Activated T-cell treated with anti-CD3 and anti-CD28 coated beads for 48 hours (primary cell): ENCODE results near the gene AUTS2.

Experiments used
- DNase-seq: peaks from one replicate; pipeline ENCODE4 v3.0.0-alpha.2; 2020; ENCODE audit warnings: low read depth

Gene AUTS2

DNA sequence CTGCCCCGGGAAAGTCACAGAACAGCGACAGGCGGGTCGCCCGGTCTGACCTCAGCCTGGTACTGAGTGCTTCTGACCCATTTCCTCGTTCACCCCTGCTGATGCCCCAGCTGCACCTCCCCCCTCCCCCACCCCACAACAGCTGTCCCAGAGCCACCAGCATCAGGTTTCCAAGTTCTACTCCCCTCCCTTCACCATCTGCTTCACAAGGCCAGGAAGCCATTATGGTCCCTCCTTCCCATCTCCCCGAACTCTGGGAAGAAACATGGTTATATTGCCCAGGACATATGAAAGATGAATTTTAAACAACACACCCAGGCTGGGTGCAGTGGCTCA lies 1231.8 kb downstream of the AUTS2 start:
- no peak for DNase-seq

DNA sequence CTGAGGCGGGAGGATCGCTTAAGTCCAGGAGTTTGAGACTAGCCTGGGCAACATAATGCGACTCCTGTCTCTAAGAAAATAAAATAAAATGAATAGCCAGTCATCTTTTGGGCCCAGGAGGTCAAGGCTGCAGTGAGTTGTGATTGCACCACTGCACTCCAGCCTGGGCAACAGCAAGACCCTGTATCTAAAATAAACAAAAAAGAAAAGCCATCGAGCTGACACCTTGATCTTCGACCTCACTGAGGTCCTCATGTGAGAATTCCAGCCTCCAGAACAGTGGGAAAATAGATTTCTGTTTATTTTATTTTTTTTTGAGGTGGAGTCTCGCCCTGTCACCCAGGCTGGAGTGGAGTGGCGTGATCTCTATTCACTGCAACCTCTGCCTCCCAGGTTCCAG lies 1232.2 kb downstream of the AUTS2 start:
- no peak for DNase-seq

DNA sequence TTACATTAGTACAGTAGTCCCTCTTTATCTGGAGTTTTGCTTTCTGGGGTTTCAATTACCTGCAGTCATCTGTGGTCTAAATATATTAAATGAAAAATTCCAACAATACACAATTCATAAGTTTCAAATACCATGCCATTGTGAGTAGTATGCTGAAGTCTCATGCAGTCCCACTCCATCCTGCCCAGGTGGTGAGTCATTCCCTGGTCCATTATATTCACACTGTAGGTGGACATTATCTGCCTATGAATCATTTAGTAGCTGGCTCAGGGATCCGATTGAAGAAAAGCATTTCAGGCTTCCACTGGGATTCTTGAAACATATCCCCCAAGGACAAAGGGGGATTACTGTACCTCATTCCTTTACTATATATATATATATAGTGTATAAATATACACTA lies 1235.5 kb downstream of the AUTS2 start:
- DNase-seq = no peak

DNA sequence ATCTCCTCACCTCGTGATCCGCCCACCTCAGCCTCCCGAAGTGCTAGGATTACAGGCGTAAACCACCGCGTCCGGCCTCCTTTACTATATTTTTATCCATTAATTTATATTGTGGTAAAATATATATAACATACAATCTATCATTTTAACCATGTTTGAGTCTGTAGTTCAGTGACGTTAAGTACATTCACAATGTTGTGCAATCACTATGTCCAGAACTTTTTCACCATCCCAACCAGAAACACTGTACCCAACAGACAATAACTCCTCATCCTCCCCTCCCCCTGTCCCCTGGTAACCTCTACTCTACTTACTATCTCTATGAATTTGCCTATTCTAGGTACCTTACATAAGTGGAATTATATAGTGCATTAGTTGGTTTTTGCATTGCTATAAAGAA lies 1236.1 kb downstream of the AUTS2 start:
- DNase-seq = no peak

DNA sequence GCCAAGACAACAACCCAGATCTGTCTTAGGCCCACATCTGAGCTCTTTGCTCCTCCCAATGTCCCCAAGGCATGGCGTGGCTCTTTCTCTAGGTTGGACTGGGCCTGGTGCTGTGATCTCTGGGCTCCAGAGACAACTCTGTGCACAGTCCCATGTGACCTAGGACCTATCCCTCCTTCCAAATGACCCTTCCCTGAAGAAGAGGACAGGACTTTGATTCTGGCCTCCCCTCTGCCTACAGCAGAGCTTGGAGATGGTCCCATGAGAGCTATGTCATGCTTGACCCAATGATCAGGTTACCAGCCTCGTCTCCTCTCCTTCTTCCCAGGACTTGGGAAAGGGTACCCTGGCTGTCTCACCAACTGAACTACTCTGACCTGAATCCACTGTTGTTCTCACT lies 1237.4 kb downstream of the AUTS2 start:
- DNase-seq = no peak

DNA sequence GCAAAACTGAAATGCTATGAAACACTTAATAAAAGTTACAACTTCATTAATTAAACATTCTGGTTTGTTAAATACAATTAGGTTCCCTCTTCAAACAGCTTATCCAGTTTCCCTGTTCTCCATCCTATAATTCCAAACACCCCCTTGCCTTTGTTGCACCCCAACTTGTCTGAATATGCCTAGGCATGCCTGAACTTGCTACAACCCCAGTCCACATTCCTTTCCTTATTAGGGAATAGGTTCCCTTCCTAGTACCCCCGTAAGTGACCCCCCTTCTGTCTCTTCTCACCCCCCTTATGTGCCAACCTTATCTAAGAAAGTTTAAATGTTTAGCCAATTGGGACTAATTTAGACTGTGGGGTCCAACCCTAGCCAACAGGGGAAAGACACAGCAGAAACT lies 1238.0 kb downstream of the AUTS2 start:
- DNase-seq = no peak

DNA sequence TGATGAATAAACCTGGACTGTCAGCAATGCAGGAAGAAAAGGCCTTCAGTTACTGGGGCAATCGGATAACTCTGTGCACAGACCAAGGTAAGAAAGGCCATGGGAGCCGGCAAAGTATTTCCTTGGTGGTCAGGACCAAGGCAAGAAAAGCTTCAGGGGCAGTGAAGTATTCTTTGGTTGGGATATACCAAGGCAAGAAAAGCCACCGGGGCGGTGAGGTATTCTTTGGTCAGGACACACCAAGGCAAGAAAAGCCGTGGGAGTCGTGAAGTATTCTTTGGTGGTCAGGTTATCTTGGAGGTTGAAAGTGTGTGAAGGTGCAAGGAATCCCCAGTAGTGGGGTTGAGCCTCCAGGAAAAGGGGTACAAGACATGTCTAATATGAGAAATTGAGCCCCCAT lies 1238.7 kb downstream of the AUTS2 start:
- DNase-seq = no peak

DNA sequence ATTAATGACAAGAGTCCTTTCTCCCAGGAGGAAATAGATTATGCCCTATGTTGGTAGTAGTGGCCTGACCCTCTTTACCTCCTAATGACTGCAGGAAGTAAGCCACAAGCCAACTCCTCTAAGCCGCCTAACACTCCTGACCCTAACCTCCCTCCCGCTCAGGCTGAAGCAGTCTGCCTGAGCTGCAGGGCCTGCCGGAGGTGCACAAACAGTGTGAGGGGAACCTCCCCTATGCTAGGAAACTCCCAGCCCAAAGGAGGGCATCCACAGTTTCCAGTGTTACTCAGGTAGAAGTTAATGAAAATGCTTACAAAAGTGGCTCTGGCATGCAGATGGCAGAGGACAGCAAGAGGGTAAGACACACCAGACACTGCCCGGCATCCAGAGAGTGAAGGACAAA lies 1239.3 kb downstream of the AUTS2 start:
- no peak for DNase-seq

DNA sequence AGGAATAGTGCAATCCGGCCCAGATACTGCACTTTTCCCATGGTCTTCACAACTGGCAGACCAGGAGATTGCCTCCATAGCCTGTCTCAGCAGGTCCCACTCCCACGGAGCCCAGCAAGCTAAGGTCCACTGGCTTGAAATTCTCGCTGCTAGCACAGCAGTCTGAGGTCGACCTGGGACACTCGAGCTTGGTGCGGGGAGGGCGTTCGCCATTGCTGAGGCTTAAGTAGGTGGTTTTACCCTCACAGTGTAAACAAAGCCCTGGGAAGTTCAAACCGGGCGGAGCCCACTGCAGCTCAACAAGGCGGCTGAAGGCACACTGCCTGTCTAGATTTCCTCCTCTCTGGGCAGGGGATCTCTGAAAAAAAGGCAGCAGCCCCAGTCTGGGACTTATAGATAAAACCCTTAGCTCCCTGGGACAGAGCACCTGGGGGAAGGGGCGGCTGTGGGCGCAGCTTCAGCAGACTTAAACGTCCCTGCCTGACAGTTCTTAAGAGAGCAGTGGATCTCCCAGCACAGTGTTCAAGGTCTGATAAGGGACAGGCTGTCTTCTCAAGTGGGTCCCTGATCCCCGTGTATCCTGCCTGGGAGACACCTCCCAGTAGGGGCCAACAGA lies 1240.1 kb downstream of the AUTS2 start:
- no peak for DNase-seq
